Panc1 (cell line): Measurements from ENCODE around the gene CD244. TPM values are rescaled to one million over a fixed set of nuclear protein-coding genes. Genes with fewer than 3 reads are reported as not detected.

ENCODE experiments used
- ATAC-seq: fragments of 200-7000 bp; cut with Tn5 transposase; 2 replicates; pipeline ENCODE4 v1.9.1; 2020; ENCODE audit warnings: mild to moderate bottlenecking, moderate library complexity
- BruUV-seq: library from RNA; stranded (reverse); fragments of 400-500 nt; replicated peaks from 2 replicates; lab custom pipeline; 2021; lab: Mats Ljungman, UMichigan
- CTCF ChIA-PET: fragments of 300-600 bp; sonication (Branson Sonifier 250); formaldehyde crosslinking; loops from one replicate; lab custom pipeline; 2022; ENCODE audit warnings: antibody characterized with exemption; lab: Charles Lee
- POLR2A ChIA-PET: fragments of 300-600 bp; sonication (Branson Sonifier 250); formaldehyde crosslinking; loops from one replicate; lab custom pipeline; 2022; ENCODE audit warnings: antibody characterized with exemption; lab: Charles Lee
- DNase-seq: peaks from one replicate; pipeline ENCODE4 v3.0.0-alpha.2; 2010; ENCODE audit warnings: low read depth, low spot score
- H3K27ac ChIP-seq: 2 replicates; pipeline ENCODE4 v1.5.1; 2011; ENCODE audit warnings: mild to moderate bottlenecking, low read length, inconsistent platforms
- H3K27me3 ChIP-seq: fragments of 200-500 bp; sonication (Bioruptor generic); 2 replicates; pipeline ENCODE4 v1.6.0; 2014; ENCODE audit warnings: low read length, inconsistent platforms; ENCODE audit not compliant: control insufficient read depth, insufficient read depth
- H3K36me3 ChIP-seq: fragments of 200-500 bp; sonication (Bioruptor generic); 2 replicates; pipeline ENCODE4 v1.5.1; 2014; ENCODE audit warnings: inconsistent platforms, mild to moderate bottlenecking, low read length, moderate library complexity; ENCODE audit not compliant: control insufficient read depth, insufficient read depth
- H3K4me1 ChIP-seq: 2 replicates; pipeline ENCODE4 v1.5.1; 2011; ENCODE audit warnings: inconsistent platforms, mild to moderate bottlenecking, low read length, moderate library complexity; ENCODE audit not compliant: control insufficient read depth, insufficient read depth
- H3K4me3 ChIP-seq, 2 experiments: 2 replicates each; pipeline ENCODE4 v1.5.1; 2011 to 2012; ENCODE audit warnings: low read depth in 2 of 2, low read length in 2 of 2, mild to moderate bottlenecking in 2 of 2, inconsistent platforms in 1 of 2, moderate library complexity in 1 of 2
- H3K9me3 ChIP-seq: fragments of 200-500 bp; sonication (Bioruptor generic); 2 replicates; pipeline ENCODE4 v1.5.1; 2014; ENCODE audit warnings: low read depth, mild to moderate bottlenecking, inconsistent platforms, low read length, moderate library complexity; ENCODE audit not compliant: control insufficient read depth, insufficient read depth
- CTCF ChIP-seq: fragments of 450-650 bp; IDR thresholded peaks from 2 replicates; pipeline ENCODE4 v1.5.1; 2017; ENCODE audit warnings: mild to moderate bottlenecking
- POLR2AphosphoS5 ChIP-seq: IDR thresholded peaks from 2 replicates; pipeline ENCODE4 v1.6.1; 2012; ENCODE audit warnings: mild to moderate bottlenecking, low read depth, low read length, moderate library complexity
- REST ChIP-seq, 2 experiments: IDR thresholded peaks; 2 replicates each; pipeline ENCODE4 v1.6.1; 2011 to 2012; ENCODE audit warnings: low read depth in 2 of 2, control low read depth in 1 of 2, low read length in 1 of 2, mild to moderate bottlenecking in 1 of 2, moderate library complexity in 1 of 2; ENCODE audit not compliant: insufficient read depth in 1 of 2
- SIN3A ChIP-seq: IDR thresholded peaks from 2 replicates; pipeline ENCODE4 v1.6.1; 2012; ENCODE audit warnings: low read depth, mild to moderate bottlenecking, low read length, moderate library complexity, borderline replicate concordance; ENCODE audit not compliant: insufficient read depth
- TCF7L2 ChIP-seq: IDR thresholded peaks from 2 replicates; pipeline ENCODE4 v1.6.1; 2011; ENCODE audit warnings: mild to moderate bottlenecking, low read depth, low read length, inconsistent platforms
- in situ Hi-C: cut with HindIII; loops from 2 replicates; pipeline ENCODE4 v1.10.0; 2016; ENCODE audit warnings: low sequenced_read_pairs, low pct_unique_long_range_greater_than_20kb
- intact Hi-C: fragments of 100-400 bp; cut with micrococcal nuclease; formaldehyde crosslinking; loops from one replicate; pipeline ENCODE4 v1.10.0; 2022; ENCODE audit not compliant: unreplicated experiment
- total RNA-seq: library from RNA; stranded (reverse); gene quantifications from one replicate; pipeline ENCODE4 v1.2.1, GENCODE V29; 2021; ENCODE audit not compliant: unreplicated experiment

CD244 gene
- total RNA-seq, 1 experiment from 2014 or later: not detected

- ATAC-seq (no peak), DNase-seq (no peak)
- no peaks in the 10 kb centered on the region for H3K4me1 ChIP-seq
- ChIA-PET POLR2A (no interaction called here), CTCF (no interaction called here)
- H3K36me3 ChIP-seq: no peaks in the 10 kb centered on the region
- no TSS peak for BruUV-seq
- no peak overlapping the region for H3K27ac ChIP-seq
- no peak overlapping the region for H3K4me3 ChIP-seq
- no peaks in the 10 kb centered on the region for H3K9me3 ChIP-seq
- H3K27me3 ChIP-seq: 0 out of 2 replicates have a peak, but pooled peaks cover 2% of the 10 kb centered on the region
- TF ChIP-seq SIN3A (no peak), REST (IDR thresholded peaks at IDR 0.05; ENCODE audit: insufficient read depth in 1 of 2, low read depth in 2 of 2, low read length in 1 of 2) (no peak), TCF7L2 (no peak), CTCF (no peak), POLR2AphosphoS5 (no peak)
- intact Hi-C loops (no loop called here), in situ Hi-C loops (no loop called here)
Observed at GRCh38 chr1:160887071-160887470, 24.4 kb upstream of the CD244 start.

GRCh38 chr1:160885042-160885441, 22.4 kb upstream of the CD244 start, which contains the start of gene ITLN1:
ITLN1 (minus strand) TSS chr1:160885180; CDS start chr1:160884877, 303 bp downstream.
- ChIA-PET CTCF (no interaction called here), POLR2A (no interaction called here)
- in situ Hi-C loops: no loop called here
- no peak for DNase-seq
- ATAC-seq: no peak
- H3K4me1 ChIP-seq: no peaks in the 10 kb centered on the region
- TF ChIP-seq CTCF (no peak), POLR2AphosphoS5 (no peak), SIN3A (no peak), REST (IDR thresholded peaks at IDR 0.05; ENCODE audit: insufficient read depth in 1 of 2, low read depth in 2 of 2, low read length in 1 of 2) (no peak), TCF7L2 (no peak)
- 0 out of 2 replicates have a peak, but pooled peaks cover 2% of the 10 kb centered on the region for H3K27me3 ChIP-seq
- H3K4me3 ChIP-seq: no peak within 1 kb of the TSS
- intact Hi-C loops: no loop called here
- no peaks in the 10 kb centered on the region for H3K9me3 ChIP-seq
- H3K27ac ChIP-seq: no peak within 1 kb of the TSS
- no TSS peak for BruUV-seq
- H3K36me3 ChIP-seq: no peaks in the 10 kb centered on the region
